ENCODE data around the gene OOSP4A.

The OOSP4A gene

DNA sequence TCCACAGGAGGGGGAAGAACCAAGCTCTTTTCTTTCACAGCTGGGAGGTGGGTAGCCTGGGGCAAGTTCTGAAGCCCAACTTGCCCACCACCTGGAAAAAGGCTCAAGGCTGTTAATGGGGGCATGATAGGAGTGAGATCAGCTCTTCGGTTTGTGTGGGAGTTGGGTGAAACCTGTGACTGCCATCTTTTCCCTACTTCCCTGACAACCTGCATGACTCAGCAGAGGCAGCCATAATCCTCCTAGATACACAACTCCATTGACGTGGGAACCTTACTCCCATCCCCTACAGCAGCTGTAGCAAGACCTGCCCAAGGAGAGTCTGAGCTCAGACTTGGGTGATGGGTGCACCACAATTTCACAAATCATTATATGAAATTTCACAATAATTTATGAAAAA is 39.9 kb downstream of the OOSP4A start:
- DNase-seq = no peak
- Histone ChIP-seq H3K36me3 (no peaks in the 10 kb centered on the region), H3K4me1 (no peaks in the 10 kb centered on the region), H3K9me3 (no peaks in the 10 kb centered on the region), H3K4me3 (ENCODE audit: low read depth, low read length) (no peak overlapping the region), H3K27me3 (no peaks in the 10 kb centered on the region)
- TF ChIP-seq, protein P1, sequence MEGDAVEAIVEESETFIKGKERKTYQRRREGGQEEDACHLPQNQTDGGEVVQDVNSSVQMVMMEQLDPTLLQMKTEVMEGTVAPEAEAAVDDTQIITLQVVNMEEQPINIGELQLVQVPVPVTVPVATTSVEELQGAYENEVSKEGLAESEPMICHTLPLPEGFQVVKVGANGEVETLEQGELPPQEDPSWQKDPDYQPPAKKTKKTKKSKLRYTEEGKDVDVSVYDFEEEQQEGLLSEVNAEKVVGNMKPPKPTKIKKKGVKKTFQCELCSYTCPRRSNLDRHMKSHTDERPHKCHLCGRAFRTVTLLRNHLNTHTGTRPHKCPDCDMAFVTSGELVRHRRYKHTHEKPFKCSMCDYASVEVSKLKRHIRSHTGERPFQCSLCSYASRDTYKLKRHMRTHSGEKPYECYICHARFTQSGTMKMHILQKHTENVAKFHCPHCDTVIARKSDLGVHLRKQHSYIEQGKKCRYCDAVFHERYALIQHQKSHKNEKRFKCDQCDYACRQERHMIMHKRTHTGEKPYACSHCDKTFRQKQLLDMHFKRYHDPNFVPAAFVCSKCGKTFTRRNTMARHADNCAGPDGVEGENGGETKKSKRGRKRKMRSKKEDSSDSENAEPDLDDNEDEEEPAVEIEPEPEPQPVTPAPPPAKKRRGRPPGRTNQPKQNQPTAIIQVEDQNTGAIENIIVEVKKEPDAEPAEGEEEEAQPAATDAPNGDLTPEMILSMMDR (IDR thresholded peaks at IDR 0.05; ENCODE audit: low read depth, low read length) = no peak

DNA sequence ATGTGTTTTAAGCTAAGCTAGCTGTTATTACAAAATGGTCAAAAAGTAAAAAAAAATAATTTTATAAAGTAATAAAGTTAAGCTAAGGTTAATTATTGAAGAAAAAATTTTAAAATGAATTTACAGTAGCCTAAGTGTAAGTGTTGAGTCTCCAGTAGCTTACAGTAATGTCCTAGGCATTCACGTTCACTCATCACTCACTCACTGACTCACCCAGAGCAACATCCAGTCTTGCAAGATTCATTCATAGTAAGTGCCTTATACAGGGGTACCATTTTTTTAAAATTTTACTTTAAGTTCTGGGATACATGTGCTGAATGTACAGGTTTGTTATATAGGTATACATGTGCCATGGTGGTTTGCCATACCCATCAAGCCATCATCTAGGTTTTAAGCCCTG is 41.5 kb downstream of the OOSP4A start:
- H3K27me3 ChIP-seq = no peaks in the 10 kb centered on the region
- H3K9me3 ChIP-seq = no peaks in the 10 kb centered on the region
- no peak overlapping the region for H3K4me3 ChIP-seq (ENCODE audit: low read depth, low read length)
- TF ChIP-seq, protein P1 (IDR thresholded peaks at IDR 0.05; ENCODE audit: low read depth, low read length) = no peak
- no peak for DNase-seq
- no peaks in the 10 kb centered on the region for H3K36me3 ChIP-seq
- no peaks in the 10 kb centered on the region for H3K4me1 ChIP-seq

DNA sequence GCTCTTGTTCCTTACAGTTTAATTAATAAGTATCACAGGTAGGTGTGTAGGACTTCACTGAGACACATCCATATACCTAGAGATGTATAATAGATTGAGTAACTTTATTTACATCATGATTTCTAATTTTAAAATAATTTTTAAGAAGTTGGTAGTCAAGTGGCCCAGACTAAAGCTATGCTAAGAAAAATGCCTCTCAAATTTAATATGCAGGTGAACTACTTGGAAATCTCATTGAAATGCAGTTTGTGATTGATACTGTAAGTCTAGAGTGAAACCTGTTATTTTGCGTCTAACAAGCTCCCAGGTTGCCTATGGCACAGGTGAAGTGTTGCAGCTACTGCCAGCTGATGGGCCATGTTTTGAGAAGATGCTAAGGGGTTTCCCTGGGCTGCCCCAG is 53.0 kb downstream of the OOSP4A start, which contains the start of gene OOSP4B:
Gene OOSP4B (plus strand): TSS at position 301 of the 400 bp plus-strand sequence.
- no peak within 1 kb of the TSS for H3K4me3 ChIP-seq (ENCODE audit: low read depth, low read length)
- H3K9me3 ChIP-seq = no peaks in the 10 kb centered on the region
- no peaks in the 10 kb centered on the region for H3K4me1 ChIP-seq
- DNase-seq = no peak
- H3K27me3 ChIP-seq = no peaks in the 10 kb centered on the region
- no peaks in the 10 kb centered on the region for H3K36me3 ChIP-seq
- TF ChIP-seq, protein P1 (IDR thresholded peaks at IDR 0.05; ENCODE audit: low read depth, low read length) = no peak

DNA sequence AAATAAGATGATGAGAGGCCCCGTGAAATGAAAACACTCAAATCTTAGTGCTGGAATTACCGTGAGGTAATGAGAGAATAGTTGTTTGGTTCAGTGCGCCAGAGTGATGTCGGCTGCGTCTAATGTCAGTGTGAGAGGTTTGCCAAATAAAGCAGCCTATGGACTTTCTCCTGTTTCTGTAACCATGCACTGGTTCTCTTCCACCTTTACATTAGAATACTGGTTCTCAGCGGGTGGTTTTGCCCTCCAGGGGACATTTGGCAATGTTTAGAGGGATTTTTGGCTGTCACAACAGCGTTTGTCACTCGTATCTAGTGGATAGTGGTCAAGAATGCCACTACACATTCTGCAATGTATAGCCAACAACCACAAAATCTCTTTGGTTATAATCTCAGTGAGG is 54.2 kb downstream of the OOSP4A start:
- Histone ChIP-seq H3K4me1 (no peaks in the 10 kb centered on the region), H3K4me3 (ENCODE audit: low read depth, low read length) (no peak overlapping the region), H3K36me3 (no peaks in the 10 kb centered on the region), H3K27me3 (no peaks in the 10 kb centered on the region), H3K9me3 (no peaks in the 10 kb centered on the region)
- DNase-seq = no peak
- TF ChIP-seq, protein P1 (IDR thresholded peaks at IDR 0.05; ENCODE audit: low read depth, low read length) = no peak

Data from BE2C (cell line).